Panc1 (cell line): ENCODE results near the gene DEDD2. TPM values are rescaled to one million over a fixed set of nuclear protein-coding genes. Genes with fewer than 3 reads are reported as not detected.

Source experiments
- ATAC-seq: fragments of 200-7000 bp; cut with Tn5 transposase; 2 replicates; pipeline ENCODE4 v1.9.1; 2020; ENCODE audit warnings: mild to moderate bottlenecking, moderate library complexity
- BruUV-seq: library from RNA; stranded (reverse); fragments of 400-500 nt; replicated peaks from 2 replicates; lab custom pipeline; 2021; lab: Mats Ljungman, UMichigan
- CTCF ChIA-PET: fragments of 300-600 bp; sonication (Branson Sonifier 250); formaldehyde crosslinking; loops from one replicate; lab custom pipeline; 2022; ENCODE audit warnings: antibody characterized with exemption; lab: Charles Lee
- POLR2A ChIA-PET: fragments of 300-600 bp; sonication (Branson Sonifier 250); formaldehyde crosslinking; loops from one replicate; lab custom pipeline; 2022; ENCODE audit warnings: antibody characterized with exemption; lab: Charles Lee
- DNase-seq: peaks from one replicate; pipeline ENCODE4 v3.0.0-alpha.2; 2010; ENCODE audit warnings: low read depth, low spot score
- H3K27ac ChIP-seq: 2 replicates; pipeline ENCODE4 v1.5.1; 2011; ENCODE audit warnings: mild to moderate bottlenecking, low read length, inconsistent platforms
- H3K27me3 ChIP-seq: fragments of 200-500 bp; sonication (Bioruptor generic); 2 replicates; pipeline ENCODE4 v1.6.0; 2014; ENCODE audit warnings: low read length, inconsistent platforms; ENCODE audit not compliant: control insufficient read depth, insufficient read depth
- H3K36me3 ChIP-seq: fragments of 200-500 bp; sonication (Bioruptor generic); 2 replicates; pipeline ENCODE4 v1.5.1; 2014; ENCODE audit warnings: inconsistent platforms, mild to moderate bottlenecking, low read length, moderate library complexity; ENCODE audit not compliant: control insufficient read depth, insufficient read depth
- H3K4me1 ChIP-seq: 2 replicates; pipeline ENCODE4 v1.5.1; 2011; ENCODE audit warnings: inconsistent platforms, mild to moderate bottlenecking, low read length, moderate library complexity; ENCODE audit not compliant: control insufficient read depth, insufficient read depth
- H3K4me3 ChIP-seq, 2 experiments: 2 replicates each; pipeline ENCODE4 v1.5.1; 2011 to 2012; ENCODE audit warnings: low read depth in 2 of 2, low read length in 2 of 2, mild to moderate bottlenecking in 2 of 2, inconsistent platforms in 1 of 2, moderate library complexity in 1 of 2
- H3K9me3 ChIP-seq: fragments of 200-500 bp; sonication (Bioruptor generic); 2 replicates; pipeline ENCODE4 v1.5.1; 2014; ENCODE audit warnings: low read depth, mild to moderate bottlenecking, inconsistent platforms, low read length, moderate library complexity; ENCODE audit not compliant: control insufficient read depth, insufficient read depth
- CTCF ChIP-seq: fragments of 450-650 bp; IDR thresholded peaks from 2 replicates; pipeline ENCODE4 v1.5.1; 2017; ENCODE audit warnings: mild to moderate bottlenecking
- POLR2AphosphoS5 ChIP-seq: IDR thresholded peaks from 2 replicates; pipeline ENCODE4 v1.6.1; 2012; ENCODE audit warnings: mild to moderate bottlenecking, low read depth, low read length, moderate library complexity
- REST ChIP-seq, 2 experiments: IDR thresholded peaks; 2 replicates each; pipeline ENCODE4 v1.6.1; 2011 to 2012; ENCODE audit warnings: low read depth in 2 of 2, control low read depth in 1 of 2, low read length in 1 of 2, mild to moderate bottlenecking in 1 of 2, moderate library complexity in 1 of 2; ENCODE audit not compliant: insufficient read depth in 1 of 2
- SIN3A ChIP-seq: IDR thresholded peaks from 2 replicates; pipeline ENCODE4 v1.6.1; 2012; ENCODE audit warnings: low read depth, mild to moderate bottlenecking, low read length, moderate library complexity, borderline replicate concordance; ENCODE audit not compliant: insufficient read depth
- TCF7L2 ChIP-seq: IDR thresholded peaks from 2 replicates; pipeline ENCODE4 v1.6.1; 2011; ENCODE audit warnings: mild to moderate bottlenecking, low read depth, low read length, inconsistent platforms
- in situ Hi-C: cut with HindIII; loops from 2 replicates; pipeline ENCODE4 v1.10.0; 2016; ENCODE audit warnings: low sequenced_read_pairs, low pct_unique_long_range_greater_than_20kb
- intact Hi-C: fragments of 100-400 bp; cut with micrococcal nuclease; formaldehyde crosslinking; loops from one replicate; pipeline ENCODE4 v1.10.0; 2022; ENCODE audit not compliant: unreplicated experiment
- total RNA-seq: library from RNA; stranded (reverse); gene quantifications from one replicate; pipeline ENCODE4 v1.2.1, GENCODE V29; 2021; ENCODE audit not compliant: unreplicated experiment

Gene DEDD2
- total RNA-seq, 1 experiment from 2014 or later, result 13.2 TPM

- Histone ChIP-seq H3K9me3 (no peaks in the 10 kb centered on the region), H3K27ac (no peak overlapping the region), H3K27me3 (no peaks in the 10 kb centered on the region), H3K36me3 (no peaks in the 10 kb centered on the region; the same call in 1 of the 2 replicates), H3K4me1 (no peaks in the 10 kb centered on the region), H3K4me3 (no peak overlapping the region)
- no peak for ATAC-seq
- no peak for TF ChIP-seq CTCF
- TF ChIP-seq POLR2AphosphoS5, result no peak
- TF ChIP-seq SIN3A, result no peak
- no peak for TF ChIP-seq REST (IDR thresholded peaks at IDR 0.05; ENCODE audit: insufficient read depth in 1 of 2, low read depth in 2 of 2, low read length in 1 of 2)
- TF ChIP-seq TCF7L2, result no peak
- no peak for DNase-seq
- in situ Hi-C loops, result no loop called here
- ChIA-PET CTCF (no interaction called here), POLR2A (no interaction called here)
- BruUV-seq, result no TSS peak
- intact Hi-C loops, result no loop called here
These were observed 8.9 kb downstream of the DEDD2 start for GRCh38 chr19:42208612-42209011.

GRCh38 chr19:42207767-42208271 is 9.7 kb downstream of the DEDD2 start:
- no peaks in the 10 kb centered on the region for H3K27me3 ChIP-seq
- POLR2A ChIA-PET, result interaction anchor here (0.7 kb wide), 2 partner anchors 23 to 165 kb away, joined by 3 read pairs; no protein-coding TSS in a partner anchor
- H3K9me3 ChIP-seq, result no peaks in the 10 kb centered on the region
- intact Hi-C loops (no loop called here), in situ Hi-C loops (no loop called here)
- peak; percentile 17; the same call in 1 of the 2 replicates for ATAC-seq
- DNase-seq, result no peak
- H3K4me1 ChIP-seq, result no peaks in the 10 kb centered on the region
- H3K27ac ChIP-seq, result no peak overlapping the region
- H3K36me3 ChIP-seq, result no peaks in the 10 kb centered on the region; the same call in 1 of the 2 replicates
- no TSS peak for BruUV-seq
- TF ChIP-seq REST (IDR thresholded peaks at IDR 0.05; ENCODE audit: insufficient read depth in 1 of 2, low read depth in 2 of 2, low read length in 1 of 2), result no peak
- TF ChIP-seq TCF7L2, result no peak
- no peak for TF ChIP-seq POLR2AphosphoS5
- TF ChIP-seq CTCF, result no peak
- no peak for TF ChIP-seq SIN3A
- H3K4me3 ChIP-seq, result no peak overlapping the region
- CTCF ChIA-PET, result no interaction called here
